ENCODE measurements around the gene SNX25. TPM values are rescaled to one million over a fixed set of nuclear protein-coding genes. Genes with fewer than 3 reads are reported as not detected.

The SNX25 gene
- total and polyA plus RNA-seq, 2 of the 13 experiments (the other 11 are each of a cell fraction or from before 2014, with no cell fraction given): 23.4 to 23.5 TPM

- TF ChIP-seq ZNF512B (CRISPR knock-in tag; IDR thresholded peaks at IDR 0.05; ENCODE audit: borderline replicate concordance) (0 out of 2 replicates have a peak, but pooled peaks have one; percentile 54), GATAD2A (CRISPR knock-in tag; IDR thresholded peaks at IDR 0.05) (0 out of 2 replicates have a peak, but pooled peaks have one; percentile 4), SIN3A (IDR thresholded peaks at IDR 0.05; ENCODE audit: borderline replicate concordance, low read depth, low read length) (peak; percentile 91; the same call in 1 of the 2 replicates), TP53 (CRISPR knock-in tag; conservative IDR thresholded peaks at IDR 0.05) (no peak; the same call in 1 of the 2 replicates), ZNF205 (CRISPR knock-in tag; IDR thresholded peaks at IDR 0.05) (peak; percentile 64; the same call in 1 of the 2 replicates), HNF4G (IDR thresholded peaks at IDR 0.05; ENCODE audit: borderline replicate concordance, low read depth, low read length) (peak; percentile 13; the same call in 1 of the 2 replicates), HNF4G (CRISPR knock-in tag; IDR thresholded peaks at IDR 0.05; ENCODE audit: borderline replicate concordance, low read depth) (no peak), ZNF574 (CRISPR knock-in tag; IDR thresholded peaks at IDR 0.05) (no peak), ZNF816 (CRISPR knock-in tag; IDR thresholded peaks at IDR 0.05; ENCODE audit: borderline replicate concordance) (peak; percentile 0; the same call in 1 of the 2 replicates), NFKBIZ (CRISPR knock-in tag; IDR thresholded peaks at IDR 0.05) (no peak; the same call in 1 of the 2 replicates), NFIC (IDR thresholded peaks at IDR 0.05; ENCODE audit: low read length) (no peak), SIX1 (CRISPR knock-in tag; IDR thresholded peaks at IDR 0.05; ENCODE audit: borderline replicate concordance) (peak; percentile 84; the same call in 1 of the 2 replicates), CSRNP1 (CRISPR knock-in tag; IDR thresholded peaks at IDR 0.05) (peak; percentile 1; the same call in 1 of the 2 replicates), FOXM1 (CRISPR knock-in tag; IDR thresholded peaks at IDR 0.05) (no peak), NR0B2 (CRISPR knock-in tag; IDR thresholded peaks at IDR 0.05) (peak; percentile 38; the same call in 1 of the 2 replicates), HNRNPLL (IDR thresholded peaks at IDR 0.05; ENCODE audit: low read depth, low read length, poor library complexity, severe bottlenecking) (peak; percentile 67), HDAC2 (CRISPR knock-in tag; IDR thresholded peaks at IDR 0.05) (0 out of 2 replicates have a peak, but pooled peaks have one; percentile 69), ZKSCAN1 (IDR thresholded peaks at IDR 0.05; ENCODE audit: low read length) (no peak), UBTF (CRISPR knock-in tag; IDR thresholded peaks at IDR 0.05) (peak; percentile 72; the same call in 1 of the 2 replicates)
These were observed 187.5 kb downstream of the SNX25 start, which contains the start of gene ANKRD37 (continued) for GRCh38 chr4:185396724-185397385.
